ENCODE data around the gene ACP2. TPM values are rescaled to one million over a fixed set of nuclear protein-coding genes. Genes with fewer than 3 reads are reported as not detected.

ACP2 gene
- total RNA-seq, 5 donors from 2014 or later (not counting 1 experiment from before 2014, with no cell fraction given): 16.2 to 26.8 (median 21.9) TPM

DNA sequence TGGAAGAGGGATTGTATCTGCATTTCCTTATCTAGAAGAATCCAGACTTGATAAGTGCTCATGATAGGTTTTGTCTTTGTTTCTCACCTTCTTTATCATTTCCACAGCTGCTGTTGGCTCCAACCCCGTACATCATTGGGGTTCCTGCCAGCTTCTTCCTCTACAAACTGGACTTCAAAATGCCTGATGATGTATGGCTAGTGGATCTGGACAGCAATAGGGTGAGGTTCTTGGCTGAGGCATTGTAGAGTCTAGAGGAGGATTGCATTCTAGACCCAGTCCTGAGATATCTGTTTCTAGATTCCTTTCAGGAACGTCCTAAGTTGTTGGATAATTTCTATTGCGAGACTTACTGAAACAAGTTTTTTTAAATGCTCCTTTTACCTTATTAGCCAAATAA is 29.4 kb upstream of the ACP2 start:
- Mint-ChIP-seq H3K4me3 (no peak overlapping the region), H3K27ac (no peak overlapping the region), H3K4me1 (peaks cover 14 to 19% (median 15%) of the 10 kb centered on the region in 3 donors), H3K36me3 (peaks cover 49% of the 10 kb centered on the region), H3K27me3 (no peaks in the 10 kb centered on the region), H3K9me3 (no peaks in the 10 kb centered on the region)
- H3K4me3 ChIP-seq (ENCODE audit: control insufficient read depth in 1 of 2, extremely low read depth in 1 of 2, low read length in 1 of 2): no peak overlapping the region
- H3K27me3 ChIP-seq (replicated peaks in 1 of 2; ENCODE audit: control insufficient read depth in 2 of 2, extremely low read depth in 1 of 2, insufficient read depth in 2 of 2, low read length in 1 of 2): no peaks in the 10 kb centered on the region
- ChIA-PET CTCF (no interaction called here), POLR2A (no interaction called here)
- H3K9me3 ChIP-seq: no peaks in the 10 kb centered on the region
- no peak overlapping the region for H3K27ac ChIP-seq (ENCODE audit: low read length)
- no peak for ATAC-seq (replicated peaks in 1 of 4)
- no CpG with 5 or more reads among the region's 3 CpGs for WGBS (ENCODE audit: insufficient coverage)
- H3K36me3 ChIP-seq (ENCODE audit: control insufficient read depth in 2 of 2, extremely low read depth in 1 of 2, insufficient read depth in 1 of 2, low read length in 1 of 2): peaks cover 17 to 91% of the 10 kb centered on the region in 2 donors
- no peaks in the 10 kb centered on the region for H3K4me1 ChIP-seq (ENCODE audit: control insufficient read depth in 1 of 2, extremely low read depth in 1 of 2, insufficient read depth in 2 of 2, low read length in 2 of 2)
- no peak for DNase-seq

- no peak overlapping the region for H3K27ac Mint-ChIP-seq
- 100% methylated on average over 1 of the region's 4 CpGs for WGBS (ENCODE audit: insufficient coverage)
These were observed 28.3 kb upstream of the ACP2 start for GRCh38 chr11:47276923-47277322.

DNA sequence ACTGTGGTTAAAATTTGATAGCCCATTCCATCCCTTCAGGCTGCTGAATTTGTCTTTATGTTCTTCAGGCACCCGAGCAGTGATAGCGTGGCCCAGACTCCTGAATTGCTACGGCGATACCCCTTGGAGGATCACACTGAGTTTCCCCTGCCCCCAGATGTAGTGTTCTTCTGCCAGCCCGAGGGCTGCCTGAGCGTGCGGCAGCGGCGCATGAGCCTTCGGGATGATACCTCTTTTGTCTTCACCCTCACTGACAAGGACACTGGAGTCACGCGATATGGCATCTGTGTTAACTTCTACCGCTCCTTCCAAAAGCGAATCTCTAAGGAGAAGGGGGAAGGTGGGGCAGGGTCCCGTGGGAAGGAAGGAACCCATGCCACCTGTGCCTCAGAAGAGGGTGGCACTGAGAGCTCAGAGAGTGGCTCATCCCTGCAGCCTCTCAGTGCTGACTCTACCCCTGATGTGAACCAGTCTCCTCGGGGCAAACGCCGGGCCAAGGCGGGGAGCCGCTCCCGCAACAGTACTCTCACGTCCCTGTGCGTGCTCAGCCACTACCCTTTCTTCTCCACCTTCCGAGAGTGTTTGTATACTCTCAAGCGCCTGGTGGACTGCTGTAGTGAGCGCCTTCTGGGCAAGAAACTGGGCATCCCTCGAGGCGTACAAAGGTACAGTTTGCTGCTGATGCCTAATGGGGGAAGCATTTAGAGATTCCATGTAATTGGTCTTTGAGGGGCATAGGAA is 26.1 kb upstream of the ACP2 start:
- Mint-ChIP-seq H3K9me3 (no peaks in the 10 kb centered on the region), H3K27me3 (no peaks in the 10 kb centered on the region), H3K27ac (no peak overlapping the region), H3K4me3 (no peak overlapping the region), H3K36me3 (peaks cover 29% of the 10 kb centered on the region), H3K4me1 (peaks cover 37 to 45% (median 40%) of the 10 kb centered on the region in 3 donors)
- CTCF ChIA-PET: interaction anchor here in 1 of 2 donors (0.6 kb wide), 1 partner anchor 43 kb away, joined by 4 read pairs; no protein-coding TSS in a partner anchor
- Histone ChIP-seq H3K27ac (ENCODE audit: low read length) (no peak overlapping the region), H3K36me3 (ENCODE audit: control insufficient read depth in 2 of 2, extremely low read depth in 1 of 2, insufficient read depth in 1 of 2, low read length in 1 of 2) (peaks cover 4 to 58% of the 10 kb centered on the region in 2 donors), H3K4me1 (ENCODE audit: control insufficient read depth in 1 of 2, extremely low read depth in 1 of 2, insufficient read depth in 2 of 2, low read length in 2 of 2) (peaks cover 17 to 22% of the 10 kb centered on the region in 2 experiments), H3K4me3 (ENCODE audit: control insufficient read depth in 1 of 2, extremely low read depth in 1 of 2, low read length in 1 of 2) (no peak overlapping the region), H3K9me3 (no peaks in the 10 kb centered on the region), H3K27me3 (replicated peaks in 1 of 2; ENCODE audit: control insufficient read depth in 2 of 2, extremely low read depth in 1 of 2, insufficient read depth in 2 of 2, low read length in 1 of 2) (no peaks in the 10 kb centered on the region)
- POLR2A ChIA-PET: no interaction called here
- WGBS (ENCODE audit: insufficient coverage): 97% methylated on average over 13 of the region's 28 CpGs
- no peak for DNase-seq
- no peak for ATAC-seq (replicated peaks in 1 of 4)

More at GRCh38 chr11:47276923-47277322, 28.3 kb upstream of the ACP2 start:
- POLR2A ChIA-PET: no interaction called here
- no peak overlapping the region for H3K4me3 ChIP-seq (ENCODE audit: control insufficient read depth in 1 of 2, extremely low read depth in 1 of 2, low read length in 1 of 2)
- peaks cover 42% of the 10 kb centered on the region for H3K36me3 Mint-ChIP-seq
- CTCF ChIA-PET: no interaction called here
- no peaks in the 10 kb centered on the region for H3K9me3 ChIP-seq
- H3K4me3 Mint-ChIP-seq: no peak overlapping the region
- no peaks in the 10 kb centered on the region for H3K9me3 Mint-ChIP-seq
- ATAC-seq (replicated peaks in 1 of 4): no peak
- H3K4me1 ChIP-seq (ENCODE audit: control insufficient read depth in 1 of 2, extremely low read depth in 1 of 2, insufficient read depth in 2 of 2, low read length in 2 of 2): peaks cover 5 to 7% of the 10 kb centered on the region in 2 experiments
- H3K27me3 ChIP-seq (replicated peaks in 1 of 2; ENCODE audit: control insufficient read depth in 2 of 2, extremely low read depth in 1 of 2, insufficient read depth in 2 of 2, low read length in 1 of 2): no peaks in the 10 kb centered on the region
- H3K27me3 Mint-ChIP-seq: no peaks in the 10 kb centered on the region
- no peak for DNase-seq
- H3K36me3 ChIP-seq (ENCODE audit: control insufficient read depth in 2 of 2, extremely low read depth in 1 of 2, insufficient read depth in 1 of 2, low read length in 1 of 2): peaks cover 6 to 80% of the 10 kb centered on the region in 2 donors
- H3K4me1 Mint-ChIP-seq: peaks cover 25 to 31% (median 26%) of the 10 kb centered on the region in 3 donors
- H3K27ac ChIP-seq (ENCODE audit: low read length): no peak overlapping the region

- H3K9me3 Mint-ChIP-seq: no peaks in the 10 kb centered on the region
- H3K36me3 ChIP-seq (ENCODE audit: control insufficient read depth in 2 of 2, extremely low read depth in 1 of 2, insufficient read depth in 1 of 2, low read length in 1 of 2): peaks cover 4 to 40% of the 10 kb centered on the region in 2 donors
- no peaks in the 10 kb centered on the region for H3K27me3 Mint-ChIP-seq
- no CpG with 5 or more reads among the region's 1 CpG for WGBS (ENCODE audit: insufficient coverage)
- H3K4me1 ChIP-seq (ENCODE audit: control insufficient read depth in 1 of 2, extremely low read depth in 1 of 2, insufficient read depth in 2 of 2, low read length in 2 of 2): peaks cover 25 to 39% of the 10 kb centered on the region in 2 experiments
- peaks cover 53 to 61% (median 54%) of the 10 kb centered on the region in 3 donors for H3K4me1 Mint-ChIP-seq
- POLR2A ChIA-PET: interaction anchor here (0.5 to 0.6 kb wide), 2 partner anchors 8 to 185 kb away, joined by 4 read pairs; no protein-coding TSS in a partner anchor
- no peaks in the 10 kb centered on the region for H3K27me3 ChIP-seq (replicated peaks in 1 of 2; ENCODE audit: control insufficient read depth in 2 of 2, extremely low read depth in 1 of 2, insufficient read depth in 2 of 2, low read length in 1 of 2)
- H3K4me3 ChIP-seq (ENCODE audit: control insufficient read depth in 1 of 2, extremely low read depth in 1 of 2, low read length in 1 of 2): no peak overlapping the region
- peak overlapping the region in 1 of 2 donors; percentile 14 for H3K27ac Mint-ChIP-seq
- ATAC-seq (replicated peaks in 1 of 4) (no peak), DNase-seq (peak in 1 of 35 experiments; percentile 16)
- no peak overlapping the region for H3K27ac ChIP-seq (ENCODE audit: low read length)
- peaks cover 23% of the 10 kb centered on the region for H3K36me3 Mint-ChIP-seq
- CTCF ChIA-PET: interaction anchor here (0.5 to 1.0 kb wide), 2 partner anchors 57 to 140 kb away, joined by 3 to 5 read pairs; partner anchors contain the start of gene DDB2 (in 1 of the 2)
- peak overlapping the region in 1 of 3 donors; percentile 88 for H3K4me3 Mint-ChIP-seq
- H3K9me3 ChIP-seq: no peaks in the 10 kb centered on the region
These were observed 24.1 kb upstream of the ACP2 start for GRCh38 chr11:47272706-47273105.

GRCh38 chr11:47271961-47272661 is 23.5 kb upstream of the ACP2 start:
- CTCF ChIA-PET: interaction anchor here (0.5 to 1.8 kb wide), 7 partner anchors 8 to 960 kb away, joined by 3 to 5 read pairs (median 3); partner anchors contain the start of gene DDB2 (in 1 of the 2)
- DNase-seq: no peak

GRCh38 chr11:47271328-47271727 is 22.7 kb upstream of the ACP2 start:
- H3K4me3 Mint-ChIP-seq: peak overlapping the region; percentile 85 to 89 (median 88)
- Histone ChIP-seq H3K9me3 (no peaks in the 10 kb centered on the region), H3K36me3 (ENCODE audit: control insufficient read depth in 2 of 2, extremely low read depth in 1 of 2, insufficient read depth in 1 of 2, low read length in 1 of 2) (peaks cover 4 to 27% of the 10 kb centered on the region in 2 donors), H3K27me3 (replicated peaks in 1 of 2; ENCODE audit: control insufficient read depth in 2 of 2, extremely low read depth in 1 of 2, insufficient read depth in 2 of 2, low read length in 1 of 2) (no peaks in the 10 kb centered on the region), H3K4me1 (ENCODE audit: control insufficient read depth in 1 of 2, extremely low read depth in 1 of 2, insufficient read depth in 2 of 2, low read length in 2 of 2) (peaks cover 25 to 40% of the 10 kb centered on the region in 2 experiments), H3K4me3 (ENCODE audit: control insufficient read depth in 1 of 2, extremely low read depth in 1 of 2, low read length in 1 of 2) (peak overlapping the region in 1 of 2 donors; percentile 76), H3K27ac (ENCODE audit: low read length) (peak overlapping the region; percentile 75)
- ATAC-seq (replicated peaks in 1 of 4): no peak
- peaks cover 16% of the 10 kb centered on the region for H3K36me3 Mint-ChIP-seq
- ChIA-PET CTCF (interaction anchor here (0.6 to 1.8 kb wide), 7 partner anchors 9 to 959 kb away, joined by 3 to 7 read pairs (median 3); no protein-coding TSS in a partner anchor), POLR2A (interaction anchor here (0.6 to 1.5 kb wide), 6 partner anchors 10 to 834 kb away, joined by 3 to 5 read pairs (median 3); no protein-coding TSS in a partner anchor)
- peak overlapping the region; percentile 81 to 82 for H3K27ac Mint-ChIP-seq
- 65% methylated on average over 2 of the region's 4 CpGs for WGBS (ENCODE audit: insufficient coverage)
- no peak for DNase-seq
- peaks cover 55 to 62% (median 59%) of the 10 kb centered on the region in 3 donors for H3K4me1 Mint-ChIP-seq
- no peaks in the 10 kb centered on the region for H3K27me3 Mint-ChIP-seq
- no peaks in the 10 kb centered on the region for H3K9me3 Mint-ChIP-seq

More at GRCh38 chr11:47271961-47272661, 23.5 kb upstream of the ACP2 start:
- peaks cover 55 to 63% (median 59%) of the 10 kb centered on the region in 3 donors for H3K4me1 Mint-ChIP-seq
- WGBS (ENCODE audit: insufficient coverage): 62% methylated on average over 5 of the region's 11 CpGs
- POLR2A ChIA-PET: interaction anchor here in 1 of 2 donors (0.6 kb wide), 1 partner anchor 447 kb away, joined by 3 read pairs; no protein-coding TSS in a partner anchor
- peak overlapping the region; percentile 85 to 89 (median 88) for H3K4me3 Mint-ChIP-seq
- Histone ChIP-seq H3K4me3 (ENCODE audit: control insufficient read depth in 1 of 2, extremely low read depth in 1 of 2, low read length in 1 of 2) (no peak overlapping the region), H3K36me3 (ENCODE audit: control insufficient read depth in 2 of 2, extremely low read depth in 1 of 2, insufficient read depth in 1 of 2, low read length in 1 of 2) (peaks cover 4 to 34% of the 10 kb centered on the region in 2 donors), H3K4me1 (ENCODE audit: control insufficient read depth in 1 of 2, extremely low read depth in 1 of 2, insufficient read depth in 2 of 2, low read length in 2 of 2) (peaks cover 25 to 40% of the 10 kb centered on the region in 2 experiments), H3K27me3 (replicated peaks in 1 of 2; ENCODE audit: control insufficient read depth in 2 of 2, extremely low read depth in 1 of 2, insufficient read depth in 2 of 2, low read length in 1 of 2) (no peaks in the 10 kb centered on the region), H3K9me3 (no peaks in the 10 kb centered on the region), H3K27ac (ENCODE audit: low read length) (no peak overlapping the region)
- no peak for ATAC-seq (replicated peaks in 1 of 4)
- no peaks in the 10 kb centered on the region for H3K27me3 Mint-ChIP-seq
- H3K9me3 Mint-ChIP-seq: no peaks in the 10 kb centered on the region
- H3K36me3 Mint-ChIP-seq: peaks cover 23% of the 10 kb centered on the region
- peak overlapping the region; percentile 81 to 82 for H3K27ac Mint-ChIP-seq

Data from T-cell (primary cell).